CD14-positive monocyte (primary cell): Measurements from ENCODE around the gene ZNF691. TPM values are rescaled to one million over a fixed set of nuclear protein-coding genes. Genes with fewer than 3 reads are reported as not detected.

Experiments used
- DNase-seq, 3 donors: peaks; one replicate each; pipeline ENCODE4 v3.0.0-alpha.2; 2011 to 2022
- H2AFZ ChIP-seq: 2 replicates; pipeline ENCODE4 v1.6.0; 2012; ENCODE audit warnings: mild to moderate bottlenecking, low read depth, low read length, inconsistent platforms; ENCODE audit not compliant: insufficient read depth, poor library complexity, severe bottlenecking
- H3K27ac ChIP-seq, 2 donors: 1 replicate in 1 of 2; 2 replicates in 1 of 2; pipeline ENCODE4 v1.5.1; 2012 to 2013; ENCODE audit warnings: low read length in 2 of 2, control low read depth in 1 of 2, inconsistent platforms in 1 of 2, low read depth in 1 of 2, mild to moderate bottlenecking in 1 of 2
- H3K27me3 ChIP-seq, 2 donors: one replicate each; pipeline versions ENCODE4 v1.6.0 to v1.6.1; 2011 to 2013; ENCODE audit warnings: low read length in 2 of 2; ENCODE audit not compliant: control insufficient read depth in 2 of 2, insufficient read depth in 2 of 2
- H3K36me3 ChIP-seq, 2 donors: replicated peaks in 1 of 2; 1 replicate in 1 of 2; 2 replicates in 1 of 2; pipeline versions ENCODE4 v1.5.1 to v1.6.1; 2012 to 2013; ENCODE audit warnings: low read length in 2 of 2, control low read depth in 1 of 2, inconsistent platforms in 1 of 2, mild to moderate bottlenecking in 1 of 2; ENCODE audit not compliant: insufficient read depth in 2 of 2, control insufficient read depth in 1 of 2
- H3K4me1 ChIP-seq, 2 donors: 1 replicate in 1 of 2; 2 replicates in 1 of 2; pipeline versions ENCODE4 v1.5.1 to v1.6.1; 2012 to 2013; ENCODE audit warnings: low read length in 2 of 2, control low read depth in 1 of 2, inconsistent platforms in 1 of 2, mild to moderate bottlenecking in 1 of 2, moderate library complexity in 1 of 2; ENCODE audit not compliant: insufficient read depth in 2 of 2, control insufficient read depth in 1 of 2
- H3K4me2 ChIP-seq: replicated peaks from 2 replicates; pipeline ENCODE3; 2012; ENCODE audit warnings: low read length, moderate library complexity, mild to moderate bottlenecking; ENCODE audit not compliant: poor library complexity, severe bottlenecking; ENCODE audit errors: extremely low read depth
- H3K4me3 ChIP-seq, 3 experiments: fragments of 200-600 bp in 1 of 3; sonication (generic) in 1 of 3; replicated peaks in 1 of 3; 1 replicate in 2 of 3; 2 replicates in 1 of 3; pipeline ENCODE4 v1.5.1; 2011 to 2013; ENCODE audit warnings: low read length in 3 of 3, mild to moderate bottlenecking in 3 of 3, control low read depth in 2 of 3, low read depth in 2 of 3, inconsistent platforms in 1 of 3, moderate library complexity in 1 of 3
- H3K79me2 ChIP-seq: 2 replicates; pipeline ENCODE4 v1.6.0; 2012; ENCODE audit warnings: mild to moderate bottlenecking, control low read depth, inconsistent platforms, low read length, moderate library complexity; ENCODE audit not compliant: insufficient read depth
- H3K9ac ChIP-seq: 2 replicates; pipeline ENCODE4 v1.6.0; 2017; ENCODE audit warnings: low read length, mild to moderate bottlenecking; ENCODE audit not compliant: insufficient read depth, poor library complexity, severe bottlenecking
- H3K9me3 ChIP-seq, 2 donors: replicated peaks in 1 of 2; 1 replicate in 1 of 2; 2 replicates in 1 of 2; pipeline versions ENCODE4 v1.5.1 to v1.6.1; 2012 to 2013; ENCODE audit warnings: low read length in 2 of 2, control low read depth in 1 of 2; ENCODE audit not compliant: control insufficient read depth in 1 of 2, insufficient read depth in 1 of 2
- H4K20me1 ChIP-seq: 2 replicates; pipeline ENCODE4 v1.6.0; 2012; ENCODE audit warnings: mild to moderate bottlenecking, low read length, control low read depth, moderate library complexity; ENCODE audit not compliant: insufficient read depth
- H3K27ac Mint-ChIP-seq, 7 donors: one replicate each; pipeline ENCODE4 v1.8.0; 2020; ENCODE audit warnings: mild to moderate bottlenecking in 7 of 7, mixed read lengths in 7 of 7, moderate library complexity in 6 of 7, inconsistent platforms in 2 of 7
- H3K27me3 Mint-ChIP-seq, 3 donors: one replicate each; pipeline ENCODE4 v1.8.0; 2021 to 2022; ENCODE audit warnings: low read depth in 3 of 3, mild to moderate bottlenecking in 3 of 3, mixed read lengths in 3 of 3, moderate library complexity in 3 of 3, inconsistent platforms in 1 of 3
- H3K36me3 Mint-ChIP-seq, 2 donors: one replicate each; pipeline ENCODE4 v1.8.0; 2020; ENCODE audit warnings: mixed read lengths in 2 of 2, inconsistent platforms in 1 of 2, mild to moderate bottlenecking in 1 of 2
- H3K4me1 Mint-ChIP-seq: one replicate; pipeline ENCODE4 v1.8.0; 2020; ENCODE audit warnings: mild to moderate bottlenecking, mixed read lengths
- H3K4me3 Mint-ChIP-seq, 2 donors: one replicate each; pipeline ENCODE4 v1.8.0; 2020; ENCODE audit warnings: mild to moderate bottlenecking in 2 of 2, mixed read lengths in 2 of 2, moderate library complexity in 1 of 2
- H3K9me3 Mint-ChIP-seq, 7 donors: one replicate each; pipeline ENCODE4 v1.8.0; 2020 to 2022; ENCODE audit warnings: mixed read lengths in 7 of 7, mild to moderate bottlenecking in 6 of 7, moderate library complexity in 6 of 7, inconsistent platforms in 2 of 7
- WGBS: methylation state at CpG from one replicate; pipeline ENCODE4 v1.1.5; 2013; ENCODE audit warnings: missing lambda C conversion rate; ENCODE audit not compliant: insufficient coverage; 5-methylcytosine and 5-hydroxymethylcytosine counted together
- intact Hi-C, 2 donors: fragments of 100-400 bp; cut with micrococcal nuclease; formaldehyde crosslinking; loops; one replicate each; pipeline versions ENCODE4 v1.15.0 to v1.15.1; 2023
- polyA plus RNA-seq, 3 donors: library from polyadenylated mRNA; depleted of rRNA in 1 of 3; unstranded in 2 of 3; stranded (reverse) in 1 of 3; fragments of 300-500 nt in 2 of 3; fragments of >200 nt in 1 of 3; fragmentation: Illumina TruSeq in 2 of 3; gene quantifications; 1 replicate in 2 of 3; 2 replicates in 1 of 3; pipeline ENCODE4 v1.2.3, GENCODE V29; 2012 to 2021
- TF ChIP-seq, protein P1 (sequence below): fragments of 200-600 bp; IDR thresholded peaks from one replicate; pipeline ENCODE4 v1.8.0; 2022; ENCODE audit warnings: antibody characterized with exemption, mild to moderate bottlenecking

Gene ZNF691
- polyA plus RNA-seq, 3 donors: 1.3 to 6.7 (median 1.8) TPM

DNA sequence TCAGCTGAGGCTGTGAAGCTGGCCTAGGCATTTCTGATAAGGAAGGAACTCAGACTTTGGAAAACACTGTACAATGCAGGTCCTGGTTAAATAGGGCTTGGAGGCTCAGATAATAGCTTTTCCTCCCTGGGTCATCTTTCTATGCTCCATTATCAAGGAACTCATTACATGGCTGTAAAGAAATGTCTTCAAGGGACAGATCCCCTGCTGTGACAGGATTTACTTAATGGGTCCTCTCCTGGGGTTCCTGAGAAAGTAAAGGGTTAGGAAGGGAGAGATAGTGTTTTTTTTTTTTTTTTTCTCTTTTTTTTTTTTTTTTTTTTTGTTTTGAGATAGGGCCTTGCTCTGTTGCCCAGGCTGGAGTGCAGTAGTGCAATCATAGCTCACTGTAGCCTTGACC is 15.1 kb upstream of the ZNF691 start:
- Mint-ChIP-seq H3K27me3 (peaks cover 0 to 2% (median 0%) of the 10 kb centered on the region in 3 donors), H3K27ac (peak overlapping the region in 1 of 7 donors; percentile 64), H3K9me3 (no peaks in the 10 kb centered on the region), H3K4me3 (no peak overlapping the region), H3K36me3 (peaks cover 52 to 67% of the 10 kb centered on the region in 2 donors), H3K4me1 (peaks cover 8% of the 10 kb centered on the region)
- Histone ChIP-seq H3K9me3 (no peaks in the 10 kb centered on the region), H3K4me3 (no peak overlapping the region), H3K79me2 (no peaks in the 10 kb centered on the region), H3K4me1 (peaks cover 9% of the 10 kb centered on the region in 2 donors), H3K9ac (no peak overlapping the region), H4K20me1 (no peaks in the 10 kb centered on the region), H3K36me3 (peaks cover 28 to 64% of the 10 kb centered on the region in 2 donors), H3K4me2 (no peak overlapping the region), H2AFZ (no peak overlapping the region), H3K27me3 (no peaks in the 10 kb centered on the region), H3K27ac (no peak overlapping the region)
- TF ChIP-seq, protein P1, sequence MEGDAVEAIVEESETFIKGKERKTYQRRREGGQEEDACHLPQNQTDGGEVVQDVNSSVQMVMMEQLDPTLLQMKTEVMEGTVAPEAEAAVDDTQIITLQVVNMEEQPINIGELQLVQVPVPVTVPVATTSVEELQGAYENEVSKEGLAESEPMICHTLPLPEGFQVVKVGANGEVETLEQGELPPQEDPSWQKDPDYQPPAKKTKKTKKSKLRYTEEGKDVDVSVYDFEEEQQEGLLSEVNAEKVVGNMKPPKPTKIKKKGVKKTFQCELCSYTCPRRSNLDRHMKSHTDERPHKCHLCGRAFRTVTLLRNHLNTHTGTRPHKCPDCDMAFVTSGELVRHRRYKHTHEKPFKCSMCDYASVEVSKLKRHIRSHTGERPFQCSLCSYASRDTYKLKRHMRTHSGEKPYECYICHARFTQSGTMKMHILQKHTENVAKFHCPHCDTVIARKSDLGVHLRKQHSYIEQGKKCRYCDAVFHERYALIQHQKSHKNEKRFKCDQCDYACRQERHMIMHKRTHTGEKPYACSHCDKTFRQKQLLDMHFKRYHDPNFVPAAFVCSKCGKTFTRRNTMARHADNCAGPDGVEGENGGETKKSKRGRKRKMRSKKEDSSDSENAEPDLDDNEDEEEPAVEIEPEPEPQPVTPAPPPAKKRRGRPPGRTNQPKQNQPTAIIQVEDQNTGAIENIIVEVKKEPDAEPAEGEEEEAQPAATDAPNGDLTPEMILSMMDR: no peak
- no peak for DNase-seq
- intact Hi-C loops: no loop called here

DNA sequence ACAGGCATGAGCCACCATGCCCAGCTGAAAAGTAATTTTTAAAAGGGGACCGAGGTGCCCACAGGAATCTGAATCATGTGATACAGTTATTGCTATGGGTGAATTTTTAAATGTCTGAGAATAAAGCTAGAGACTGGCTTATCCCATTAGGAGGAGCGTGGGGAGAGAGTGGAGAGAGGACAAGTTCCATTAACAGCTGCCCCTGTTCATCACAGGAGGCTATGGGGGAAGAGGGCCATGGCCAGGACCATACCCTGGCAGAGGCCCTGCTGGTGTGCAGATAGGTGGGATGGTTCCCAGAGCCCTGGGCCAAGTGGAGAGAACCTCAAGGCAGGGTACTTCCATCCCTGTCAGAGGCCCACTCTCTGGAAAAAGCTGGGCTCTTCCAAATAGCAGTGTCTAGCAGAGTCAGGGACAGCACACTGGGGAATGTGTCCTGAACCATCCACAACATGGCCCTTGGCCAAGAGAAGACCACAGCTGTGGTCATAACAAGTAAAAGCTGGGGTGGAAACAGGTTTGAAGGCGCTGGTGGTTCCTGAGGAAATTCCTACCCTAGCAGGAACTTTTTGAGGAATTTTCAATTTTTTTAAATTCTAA is 13.7 kb upstream of the ZNF691 start:
- H3K27ac ChIP-seq: no peak overlapping the region
- Mint-ChIP-seq H3K4me1 (peaks cover 15% of the 10 kb centered on the region), H3K27ac (peak overlapping the region in 1 of 7 donors; percentile 26), H3K36me3 (peaks cover 51 to 66% of the 10 kb centered on the region in 2 donors), H3K4me3 (no peak overlapping the region), H3K9me3 (peaks cover 0 to 2% (median 0%) of the 10 kb centered on the region in 7 donors), H3K27me3 (peaks cover 0 to 2% (median 0%) of the 10 kb centered on the region in 3 donors)
- WGBS: 100% methylated on average over 1 of the region's 3 CpGs
- no peak overlapping the region for H3K4me3 ChIP-seq
- no peak overlapping the region for H3K4me2 ChIP-seq
- intact Hi-C loops: no loop called here
- H3K79me2 ChIP-seq: no peaks in the 10 kb centered on the region
- H3K9me3 ChIP-seq: no peaks in the 10 kb centered on the region
- no peaks in the 10 kb centered on the region for H4K20me1 ChIP-seq
- H3K36me3 ChIP-seq: peaks cover 28 to 49% of the 10 kb centered on the region in 2 donors
- peaks cover 11 to 15% of the 10 kb centered on the region in 2 donors for H3K4me1 ChIP-seq
- no peak overlapping the region for H2AFZ ChIP-seq
- H3K27me3 ChIP-seq: no peaks in the 10 kb centered on the region
- DNase-seq: no peak
- H3K9ac ChIP-seq: no peak overlapping the region
- TF ChIP-seq, protein P1: no peak
